ENCODE measurements around the gene PPIL3. TPM values are rescaled to one million over a fixed set of nuclear protein-coding genes. Genes with fewer than 3 reads are reported as not detected.

PPIL3 gene
- total RNA-seq, 1 donor from 2014 or later = 19.3 TPM

DNA sequence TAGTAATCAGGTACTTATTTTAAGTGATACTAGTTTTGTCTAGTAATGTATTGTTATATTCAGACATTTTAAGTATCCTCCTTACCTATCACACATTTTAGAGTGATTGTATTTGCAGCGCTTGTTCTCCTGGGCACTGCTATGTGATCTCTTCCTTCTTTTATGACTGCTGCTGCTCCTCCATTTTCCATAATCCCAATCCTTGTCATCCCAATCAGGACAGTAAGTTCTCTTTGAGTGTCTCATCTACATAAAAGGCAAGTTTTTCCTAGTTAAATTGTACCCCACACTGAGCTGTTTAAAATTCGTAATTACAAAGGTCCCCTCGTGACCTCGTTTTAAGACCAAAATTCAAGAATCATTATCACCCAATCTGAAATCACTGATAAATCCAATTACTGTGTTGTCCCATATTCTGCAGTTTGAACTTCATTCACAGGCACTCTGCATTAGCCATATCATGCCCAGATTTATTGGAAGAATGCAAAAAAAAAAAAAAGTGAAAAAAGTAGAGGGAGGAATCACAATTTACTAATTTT, 27.2 kb downstream of the PPIL3 start:
- ATAC-seq = no peak

DNA sequence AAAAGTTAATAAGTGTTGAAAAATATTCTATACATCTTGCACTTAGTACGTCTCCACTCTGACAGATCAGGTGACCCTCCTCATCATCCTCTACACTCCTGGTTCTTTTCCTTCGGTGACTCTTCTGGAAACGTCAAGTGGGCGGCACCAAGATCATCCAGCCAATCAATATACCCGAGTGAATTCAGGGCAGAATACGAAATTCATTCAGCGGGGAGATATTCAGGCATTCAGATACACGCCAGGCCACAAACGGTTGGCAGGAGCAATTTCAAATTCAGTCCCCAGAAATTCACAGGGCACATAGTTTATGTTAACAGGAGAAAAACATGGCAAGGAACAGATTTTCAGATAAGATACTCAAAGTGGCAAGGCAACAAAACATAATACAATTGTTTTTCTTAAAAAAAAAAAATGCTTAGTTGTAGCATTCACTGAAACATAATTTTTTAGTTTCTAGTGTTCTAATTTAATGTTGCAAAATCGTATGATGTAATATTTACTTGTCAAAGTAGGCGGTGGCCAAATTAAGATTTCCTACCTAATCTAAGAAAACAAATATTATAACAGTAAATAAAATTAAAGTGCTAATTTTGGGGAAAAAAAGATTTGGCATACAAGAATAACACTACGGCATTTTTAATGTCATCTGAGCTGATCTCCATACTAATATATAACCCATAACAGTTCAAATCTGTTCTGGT, 28.6 kb downstream of the PPIL3 start:
- DNase-seq (ENCODE audit: low spot score) (peak; percentile 55), ATAC-seq (no peak)

More for the DNA sequence above, 27.2 kb downstream of the PPIL3 start:
- no peak for DNase-seq (ENCODE audit: low spot score)

DNA sequence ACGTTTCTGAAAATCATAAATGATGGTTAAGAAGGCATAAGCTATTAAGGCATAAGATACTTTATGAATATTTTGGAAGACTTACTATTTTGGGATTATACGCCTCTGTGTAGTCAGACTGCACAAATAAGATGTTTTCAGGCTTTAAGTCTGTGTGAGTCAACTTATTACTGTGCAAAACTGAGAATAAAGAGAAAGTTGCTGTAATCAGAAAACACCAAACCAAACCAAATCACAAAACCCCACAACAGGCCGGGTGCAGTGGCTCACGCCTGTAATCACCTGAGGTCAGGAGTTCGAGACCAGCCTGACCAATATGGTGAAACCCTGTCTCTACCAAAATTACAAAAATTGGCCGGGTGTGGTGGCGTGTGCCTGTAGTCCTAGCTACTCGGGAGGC, 32.1 kb downstream of the PPIL3 start:
- no peak for DNase-seq (ENCODE audit: low spot score)
- ATAC-seq = no peak

DNA sequence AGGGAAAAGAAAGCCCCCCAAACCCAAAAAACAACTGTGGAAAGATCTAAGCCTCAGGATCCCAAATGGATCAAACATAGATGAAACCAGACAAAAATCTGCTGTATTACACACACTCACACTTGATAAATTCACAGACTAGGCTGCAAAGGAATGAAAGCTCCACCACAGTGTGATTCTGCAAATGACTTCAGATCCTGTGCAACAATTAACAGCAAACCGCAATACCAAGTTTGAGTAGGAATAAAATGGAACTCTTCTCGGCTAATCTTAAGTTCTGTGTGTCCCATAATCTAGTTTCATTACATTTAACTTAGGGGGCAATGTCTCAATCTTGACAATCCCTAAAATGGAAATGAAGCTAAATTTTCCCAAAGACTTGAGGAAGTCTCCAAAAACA, 36.3 kb downstream of the PPIL3 start:
- DNase-seq (ENCODE audit: low spot score) (no peak), ATAC-seq (no peak)

DNA sequence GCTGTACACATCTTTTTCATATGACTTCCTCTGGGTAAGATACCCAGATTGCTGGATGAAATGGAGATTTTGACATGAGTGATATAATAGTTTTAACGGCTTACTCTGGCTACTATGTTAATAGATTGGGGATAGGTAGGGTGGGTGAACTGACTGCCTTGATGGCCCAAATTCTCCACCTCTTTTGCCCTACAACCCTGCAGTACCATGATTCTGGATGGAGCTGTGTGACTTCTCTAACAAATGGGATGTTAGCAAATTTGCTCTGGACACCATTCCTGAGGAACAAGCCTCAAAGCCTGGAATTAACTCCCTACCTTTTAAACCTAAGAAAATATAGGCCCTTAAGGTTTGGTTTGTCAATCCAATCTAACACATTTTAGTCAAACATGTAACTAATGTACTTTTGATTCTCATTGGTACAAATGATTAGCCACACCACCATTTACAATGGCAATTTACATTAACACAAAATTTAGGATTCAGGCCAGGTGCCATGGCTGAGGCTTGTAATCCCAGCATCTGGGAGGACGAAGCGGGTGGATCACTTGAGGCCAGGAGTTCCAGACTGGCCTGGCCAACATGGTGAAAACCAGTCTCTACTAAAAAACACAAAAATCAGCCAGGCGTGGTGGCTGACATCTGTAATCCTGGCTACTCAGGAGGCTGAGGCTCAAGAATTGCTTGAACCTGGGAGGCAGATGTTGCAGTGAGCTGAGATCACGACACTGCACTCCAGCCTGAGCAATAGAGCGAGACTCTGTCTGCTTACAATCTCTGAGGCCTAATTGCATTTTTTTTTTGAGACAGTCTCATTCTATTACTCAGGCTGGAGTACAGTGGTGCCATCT, 37.3 kb downstream of the PPIL3 start:
- no peak for DNase-seq (ENCODE audit: low spot score)
- no peak for ATAC-seq

DNA sequence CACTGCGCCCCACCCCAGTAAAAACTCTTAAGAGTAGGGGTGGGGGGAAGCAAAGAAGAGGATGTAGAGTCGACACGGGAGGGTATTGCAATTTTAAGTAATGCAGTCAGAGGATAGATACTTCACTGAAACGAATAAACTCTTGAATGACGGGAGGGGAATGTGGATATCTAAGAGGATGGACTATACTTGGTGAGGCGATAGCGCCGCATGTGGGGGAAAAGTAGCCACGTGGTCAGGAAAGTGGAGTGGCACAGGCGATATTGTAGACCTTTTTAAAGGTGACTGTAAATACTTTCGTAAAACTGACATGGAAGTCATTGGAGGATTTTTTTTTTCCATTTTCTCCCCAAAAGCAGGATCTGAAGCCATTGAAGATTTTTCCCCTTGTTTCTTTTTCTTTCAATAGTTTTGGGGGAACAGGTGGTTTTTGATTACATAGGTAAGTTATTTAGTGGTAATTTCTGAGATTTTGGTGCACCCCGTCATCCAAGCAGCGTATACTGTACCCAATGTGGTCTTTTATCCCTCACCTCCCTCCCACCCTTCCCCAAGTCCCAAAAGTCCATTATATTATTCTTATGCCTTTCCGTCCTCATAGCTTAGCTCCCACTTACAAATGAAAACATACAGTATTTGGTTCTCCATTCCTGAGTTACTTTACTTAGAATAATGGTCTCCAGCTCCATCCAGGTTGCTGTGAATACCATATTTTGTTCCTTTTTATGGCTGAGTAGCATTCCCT, 38.2 kb downstream of the PPIL3 start:
- DNase-seq (ENCODE audit: low spot score) (no peak), ATAC-seq (no peak)

DNA sequence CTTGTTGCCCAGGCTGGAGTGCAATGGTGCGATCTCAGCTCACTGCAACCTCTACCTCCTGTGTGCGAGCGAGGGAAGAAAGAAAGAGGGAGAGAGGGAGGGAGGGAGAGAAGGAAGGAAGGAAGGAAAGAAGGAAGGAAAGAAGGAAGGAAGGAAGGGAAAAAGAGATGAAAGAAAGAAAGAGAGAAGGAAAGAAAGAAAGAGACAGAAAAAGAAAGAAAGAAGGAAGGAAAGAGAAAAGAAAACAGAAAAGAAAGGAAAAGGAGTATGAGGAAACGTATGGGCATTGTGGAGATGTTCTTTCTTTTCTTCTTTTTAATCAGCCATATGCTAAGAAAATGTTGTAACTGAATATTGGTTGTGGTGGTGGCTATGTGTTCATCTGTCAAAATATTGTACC, 40.9 kb downstream of the PPIL3 start:
- no peak for DNase-seq (ENCODE audit: low spot score)
- no peak for ATAC-seq

DNA sequence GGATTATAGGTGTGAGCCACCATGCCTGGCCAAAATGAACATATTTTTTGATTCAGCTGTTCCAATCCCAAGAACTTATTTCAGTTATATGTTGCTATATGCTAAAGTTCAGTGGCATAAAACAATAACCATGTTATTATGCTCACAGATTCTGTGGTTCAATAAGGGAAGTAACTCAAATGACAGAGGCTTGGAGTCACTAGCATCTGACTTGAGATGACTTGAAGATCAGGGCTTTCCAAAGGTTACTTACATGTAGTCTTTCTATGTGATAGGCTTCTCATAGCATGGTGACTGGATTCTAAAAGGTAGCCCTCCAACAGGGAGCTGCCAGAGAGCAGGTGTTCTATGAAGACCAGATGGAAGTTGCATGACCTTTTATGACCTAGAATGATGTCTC, 41.6 kb downstream of the PPIL3 start:
- ATAC-seq = no peak
- no peak for DNase-seq (ENCODE audit: low spot score)

DNA sequence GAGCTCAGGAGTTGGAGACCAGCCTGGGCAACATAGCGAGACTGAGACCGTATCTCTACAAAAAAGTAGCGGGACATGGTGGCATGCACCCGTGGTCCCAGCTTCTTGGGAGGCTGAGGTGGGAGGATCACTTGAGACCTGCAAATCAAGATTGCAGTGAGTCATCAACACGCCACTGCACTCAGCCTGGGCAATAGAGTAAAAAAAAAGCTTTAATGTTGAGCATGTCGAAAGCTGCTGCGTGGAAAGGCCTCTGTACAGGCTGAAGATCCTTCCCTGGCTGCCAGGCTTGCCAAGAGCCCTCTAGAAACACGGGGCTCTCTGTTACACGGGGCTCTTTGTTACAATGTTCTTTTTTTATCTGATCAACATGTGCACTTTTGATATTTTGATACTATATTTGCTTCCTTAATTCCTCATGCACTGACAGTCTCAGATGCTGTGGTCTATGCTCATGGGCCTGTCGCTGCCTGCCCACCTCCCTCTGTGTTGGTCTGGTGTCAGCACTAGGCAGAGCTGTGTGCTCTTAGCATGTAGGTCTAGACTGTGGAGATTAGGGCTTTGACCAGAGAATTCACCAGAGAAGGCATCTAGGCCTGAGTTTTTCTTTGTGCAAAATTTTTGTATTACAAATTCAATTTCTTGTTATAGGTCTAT, 43.1 kb downstream of the PPIL3 start:
- ATAC-seq (no peak), DNase-seq (ENCODE audit: low spot score) (no peak)

DNA sequence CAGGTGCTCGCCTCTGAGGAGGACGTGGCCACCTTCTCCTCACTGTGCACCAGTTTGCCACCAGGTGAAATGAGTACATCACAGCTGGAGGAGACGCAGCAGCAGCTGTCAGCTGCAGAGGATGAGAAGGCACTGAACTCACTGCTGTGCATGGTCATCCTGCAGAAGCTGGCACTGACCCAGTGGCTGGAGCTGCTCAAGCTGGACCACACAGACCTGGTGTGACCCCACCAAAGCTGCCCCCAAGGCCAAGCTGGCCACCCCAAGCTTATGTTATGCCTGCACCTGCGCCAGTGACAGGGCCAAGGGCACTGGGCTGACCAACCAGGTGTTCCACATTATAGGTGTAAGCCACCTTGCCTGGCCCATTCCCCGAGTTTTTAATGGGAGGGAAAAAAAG, 43.7 kb downstream of the PPIL3 start:
- ATAC-seq = no peak
- DNase-seq (ENCODE audit: low spot score) = no peak

DNA sequence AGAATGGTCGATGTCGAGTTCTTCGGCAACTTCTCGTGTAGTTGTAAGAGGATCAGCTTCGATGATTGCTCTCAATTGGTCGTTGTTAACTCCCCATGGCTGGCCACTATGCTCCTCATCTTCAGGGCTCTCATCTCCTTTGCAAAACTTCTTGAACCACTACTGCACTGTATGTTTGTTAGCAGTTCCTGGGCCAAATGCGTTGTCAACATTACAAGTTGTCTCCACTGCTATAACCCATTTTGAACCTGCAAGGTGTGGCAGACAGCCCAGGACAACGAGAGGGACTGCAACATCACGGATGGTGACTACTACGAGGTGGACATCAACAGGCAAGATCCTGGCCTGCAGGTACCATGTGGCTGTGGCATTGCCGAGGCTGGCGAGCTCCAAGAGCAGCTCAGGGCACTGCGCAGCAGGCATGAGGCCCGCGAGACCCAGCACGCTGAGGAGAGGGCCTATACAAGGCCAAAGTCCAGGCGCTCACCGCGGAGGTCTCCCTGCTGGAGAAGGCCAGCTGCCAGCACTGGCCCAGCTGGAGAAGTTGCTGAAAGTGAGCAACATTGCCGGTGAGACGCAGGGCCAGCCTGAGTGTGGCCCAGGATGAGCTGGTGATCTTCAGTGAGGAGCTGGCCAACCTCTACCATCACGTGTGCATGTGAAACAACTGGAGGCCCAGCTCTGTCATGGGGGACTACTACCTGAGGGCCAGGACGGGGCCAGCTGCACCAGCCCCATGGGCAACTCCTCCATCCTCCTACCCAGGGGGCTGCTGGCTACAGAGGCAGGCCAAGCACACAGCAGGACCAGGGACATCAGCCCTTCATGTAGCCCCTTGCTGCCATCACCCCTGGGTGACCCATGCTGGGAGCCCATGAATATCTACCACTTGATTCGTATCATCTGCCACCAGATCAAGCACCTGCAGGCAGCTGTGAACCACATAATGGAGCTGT, 44.6 kb downstream of the PPIL3 start:
- no peak for ATAC-seq

DNA sequence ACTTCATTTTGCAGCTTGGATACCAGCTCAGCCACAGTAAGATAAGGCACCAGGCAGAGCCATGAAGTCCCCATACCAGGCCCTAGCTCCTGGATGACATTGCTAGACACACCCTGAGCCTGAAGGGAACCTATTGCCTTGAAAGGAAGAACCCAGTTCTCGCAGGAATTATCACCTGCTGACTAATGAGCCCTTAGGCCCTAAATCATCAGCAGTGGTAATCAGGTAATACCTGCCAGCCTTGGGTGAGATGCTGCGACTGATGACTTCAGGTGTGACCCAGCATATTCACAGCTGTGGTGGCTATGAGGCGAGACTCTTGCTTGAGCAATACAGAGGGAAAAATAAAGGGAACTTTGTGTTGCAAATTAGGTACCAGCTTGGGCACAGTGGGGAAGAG, 49.4 kb downstream of the PPIL3 start:
- ATAC-seq = no peak
- no peak for DNase-seq (ENCODE audit: low spot score)

More for the DNA sequence above, 44.6 kb downstream of the PPIL3 start:
- DNase-seq (ENCODE audit: low spot score) = no peak

DNA sequence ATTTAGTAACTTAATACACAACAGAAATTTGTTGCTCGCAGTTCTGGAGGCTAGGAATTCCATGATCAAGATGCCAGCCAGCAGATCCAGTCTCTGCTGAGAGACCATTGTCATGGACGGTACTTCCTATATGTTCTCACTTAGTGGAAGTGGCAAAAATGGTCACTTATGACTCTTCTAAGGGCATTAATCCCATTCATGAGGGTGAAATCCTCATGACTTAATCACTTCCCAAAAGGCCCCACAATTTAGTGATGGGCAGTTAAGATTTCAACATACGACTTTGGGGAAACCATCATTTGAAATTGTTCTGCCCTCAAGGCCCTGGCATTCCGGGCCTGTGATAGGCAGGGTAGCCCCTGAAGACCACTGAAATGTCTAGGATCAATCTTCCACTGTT, 54.2 kb downstream of the PPIL3 start:
- no peak for DNase-seq (ENCODE audit: low spot score)
- no peak for ATAC-seq

DNA sequence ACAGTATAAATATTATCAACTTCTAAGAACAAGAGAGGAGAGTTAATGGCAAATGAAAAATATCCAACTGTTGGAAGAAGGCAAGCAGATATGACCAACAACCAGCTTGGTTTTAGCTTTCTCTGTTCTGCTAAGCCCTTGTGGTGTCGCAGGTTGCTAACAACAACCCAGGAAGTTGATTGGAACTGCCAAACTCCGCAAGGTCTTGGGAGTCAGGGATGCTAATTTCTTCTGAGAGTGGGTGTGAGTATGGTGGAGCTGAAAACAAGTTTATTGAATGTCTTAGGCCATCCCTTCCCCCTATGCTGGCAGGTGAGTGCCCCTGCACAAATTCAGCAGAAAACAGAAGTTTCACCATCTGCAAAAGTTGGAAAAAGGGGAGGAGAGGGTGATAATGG, 59.6 kb downstream of the PPIL3 start:
- ATAC-seq = no peak

DNA sequence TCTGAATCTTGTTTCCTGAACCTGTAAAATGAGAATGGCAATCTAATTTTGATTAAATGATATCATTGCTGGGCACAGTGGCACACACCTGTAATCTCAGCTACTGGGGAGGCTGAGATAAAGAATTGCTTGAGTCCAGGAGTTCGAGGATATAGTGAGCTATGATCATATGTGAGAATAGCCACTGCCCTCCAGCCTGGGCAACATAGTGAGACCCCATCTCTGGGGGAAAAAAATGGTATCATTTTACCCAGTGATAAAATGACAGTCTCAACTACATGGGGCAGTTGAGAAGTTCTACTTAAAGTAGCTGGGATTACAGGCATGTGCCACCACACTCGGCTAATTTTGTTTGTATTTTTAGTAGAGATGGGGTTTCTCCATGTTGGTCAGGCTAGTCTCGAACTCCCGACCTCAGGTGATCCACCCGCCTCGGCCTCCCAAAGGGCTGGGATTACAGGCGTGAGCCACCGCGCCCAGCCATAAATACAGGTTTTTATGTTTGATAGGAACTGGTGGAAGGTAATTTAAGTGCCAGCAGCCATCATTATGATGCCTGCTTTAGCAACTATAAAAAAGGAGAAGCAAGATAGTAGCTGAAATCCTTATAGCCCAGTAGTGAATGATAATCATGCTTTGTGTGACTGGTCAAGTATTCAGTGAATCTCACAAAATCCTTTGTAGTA, 60.2 kb downstream of the PPIL3 start:
- DNase-seq (ENCODE audit: low spot score) (no peak), ATAC-seq (peak; percentile 10)

More for the DNA sequence above, 59.6 kb downstream of the PPIL3 start:
- DNase-seq (ENCODE audit: low spot score) = no peak

DNA sequence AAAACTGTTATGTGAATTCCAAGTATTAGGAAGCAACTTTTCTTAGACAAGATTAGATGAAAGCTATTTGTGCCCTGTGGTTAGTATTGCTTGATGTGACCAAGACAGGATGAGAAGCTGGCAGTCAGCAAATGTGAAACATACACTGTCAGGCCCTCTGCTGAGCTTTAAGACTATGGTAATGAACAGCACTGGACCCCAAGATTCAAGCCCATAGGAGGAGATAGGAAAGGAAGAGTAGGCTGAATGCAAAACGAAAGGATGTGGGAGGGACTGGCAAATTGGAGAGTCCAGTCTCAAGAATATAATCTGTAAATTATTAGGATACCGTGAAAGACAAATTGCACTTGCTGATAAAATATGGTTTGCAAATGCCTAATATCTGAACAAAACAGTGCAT, 60.8 kb downstream of the PPIL3 start:
- ATAC-seq = peak; percentile 23

DNA sequence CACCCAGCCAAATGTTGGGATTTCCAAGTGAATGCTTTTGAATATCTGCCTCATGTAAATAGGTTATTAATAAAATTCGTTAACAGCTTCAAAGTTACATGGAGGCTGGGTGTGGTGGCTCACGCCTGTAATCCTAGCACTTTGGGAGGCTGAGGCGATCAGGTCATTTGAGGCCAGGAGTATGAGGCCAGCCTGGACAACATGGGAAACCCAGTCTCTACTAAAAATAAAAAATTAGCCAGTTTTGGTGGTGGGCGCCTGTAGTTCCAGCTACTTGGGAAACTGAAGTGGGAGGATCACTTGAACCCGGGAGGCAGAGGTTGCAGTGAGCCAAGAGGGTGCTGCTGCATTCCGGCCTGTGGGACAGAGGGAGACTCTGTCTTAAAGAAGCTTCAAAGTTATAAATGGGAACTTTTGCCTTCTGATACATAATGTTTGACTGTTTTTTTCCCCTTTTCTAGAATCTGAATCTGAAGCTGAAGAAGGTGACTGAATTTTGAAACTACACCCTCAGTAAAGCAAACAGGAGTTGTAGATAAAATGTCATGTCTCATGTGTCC, 67.1 kb downstream of the PPIL3 start:
- DNase-seq (ENCODE audit: low spot score) (no peak), ATAC-seq (no peak)

More for the DNA sequence above, 60.8 kb downstream of the PPIL3 start:
- DNase-seq (ENCODE audit: low spot score) = no peak

Data from left lobe of liver (tissue), 2 donors.